NOMO-1 treated with DMSO at 0.1 percent for 48 hours (cell line): ENCODE measurements around the gene ATP6AP1.

Experiments
- DNase-seq: peaks from one replicate; lab custom pipeline; 2025; ENCODE audit not compliant: unreplicated experiment; lab: John Stamatoyannopoulos, UW

ATP6AP1 gene

GRCh38 chrX:154446430-154446829, 18.0 kb downstream of the ATP6AP1 start:
- DNase-seq: no peak

- DNase-seq: no peak
These were observed 20.0 kb downstream of the ATP6AP1 start for GRCh38 chrX:154448484-154448883.

- no peak for DNase-seq
These were observed 21.1 kb downstream of the ATP6AP1 start for GRCh38 chrX:154449618-154450017.

- DNase-seq: no peak
These were observed 21.8 kb downstream of the ATP6AP1 start for GRCh38 chrX:154450312-154450711.

- DNase-seq: no peak
These were observed 24.3 kb downstream of the ATP6AP1 start for GRCh38 chrX:154452823-154453222.

- DNase-seq: no peak
These were observed 29.1 kb downstream of the ATP6AP1 start for GRCh38 chrX:154457491-154458115.

- DNase-seq: no peak
These were observed 29.9 kb downstream of the ATP6AP1 start, which contains the start of gene PLXNA3 for GRCh38 chrX:154458116-154458953. Gene PLXNA3, plus strand, starts transcription at chrX:154458281. Its CDS starts 1,903 bp downstream, at chrX:154460184.

GRCh38 chrX:154458954-154459778, 30.7 kb downstream of the ATP6AP1 start:
- no peak for DNase-seq

- no peak for DNase-seq
These were observed 31.4 kb downstream of the ATP6AP1 start for GRCh38 chrX:154459832-154460231.

- DNase-seq: no peak
These were observed 31.8 kb downstream of the ATP6AP1 start for GRCh38 chrX:154460326-154460725.

GRCh38 chrX:154462396-154462795, 33.9 kb downstream of the ATP6AP1 start:
- DNase-seq: no peak

- DNase-seq: no peak
These were observed 35.2 kb downstream of the ATP6AP1 start for GRCh38 chrX:154463611-154464220.

GRCh38 chrX:154464806-154465365, 36.4 kb downstream of the ATP6AP1 start:
- DNase-seq: no peak

- DNase-seq: no peak
These were observed 37.1 kb downstream of the ATP6AP1 start for GRCh38 chrX:154465601-154466000.

GRCh38 chrX:154466036-154466435, 37.6 kb downstream of the ATP6AP1 start:
- DNase-seq: no peak

- no peak for DNase-seq
These were observed 38.4 kb downstream of the ATP6AP1 start for GRCh38 chrX:154466907-154467306.

GRCh38 chrX:154467556-154467955, 39.1 kb downstream of the ATP6AP1 start:
- no peak for DNase-seq

- no peak for DNase-seq
These were observed 39.7 kb downstream of the ATP6AP1 start for GRCh38 chrX:154468217-154468616.

GRCh38 chrX:154469114-154469513, 40.6 kb downstream of the ATP6AP1 start:
- no peak for DNase-seq

GRCh38 chrX:154469880-154470279, 41.4 kb downstream of the ATP6AP1 start:
- no peak for DNase-seq

- no peak for DNase-seq
These were observed 42.0 kb downstream of the ATP6AP1 start for GRCh38 chrX:154470434-154470833.
